Suppressor macrophage (primary cell): ENCODE data around the gene CDK4.

Experiments
- DNase-seq, 4 experiments: peaks; one replicate each; pipeline ENCODE4 v3.0.0-alpha.2; 2020 to 2022

Gene CDK4

DNA sequence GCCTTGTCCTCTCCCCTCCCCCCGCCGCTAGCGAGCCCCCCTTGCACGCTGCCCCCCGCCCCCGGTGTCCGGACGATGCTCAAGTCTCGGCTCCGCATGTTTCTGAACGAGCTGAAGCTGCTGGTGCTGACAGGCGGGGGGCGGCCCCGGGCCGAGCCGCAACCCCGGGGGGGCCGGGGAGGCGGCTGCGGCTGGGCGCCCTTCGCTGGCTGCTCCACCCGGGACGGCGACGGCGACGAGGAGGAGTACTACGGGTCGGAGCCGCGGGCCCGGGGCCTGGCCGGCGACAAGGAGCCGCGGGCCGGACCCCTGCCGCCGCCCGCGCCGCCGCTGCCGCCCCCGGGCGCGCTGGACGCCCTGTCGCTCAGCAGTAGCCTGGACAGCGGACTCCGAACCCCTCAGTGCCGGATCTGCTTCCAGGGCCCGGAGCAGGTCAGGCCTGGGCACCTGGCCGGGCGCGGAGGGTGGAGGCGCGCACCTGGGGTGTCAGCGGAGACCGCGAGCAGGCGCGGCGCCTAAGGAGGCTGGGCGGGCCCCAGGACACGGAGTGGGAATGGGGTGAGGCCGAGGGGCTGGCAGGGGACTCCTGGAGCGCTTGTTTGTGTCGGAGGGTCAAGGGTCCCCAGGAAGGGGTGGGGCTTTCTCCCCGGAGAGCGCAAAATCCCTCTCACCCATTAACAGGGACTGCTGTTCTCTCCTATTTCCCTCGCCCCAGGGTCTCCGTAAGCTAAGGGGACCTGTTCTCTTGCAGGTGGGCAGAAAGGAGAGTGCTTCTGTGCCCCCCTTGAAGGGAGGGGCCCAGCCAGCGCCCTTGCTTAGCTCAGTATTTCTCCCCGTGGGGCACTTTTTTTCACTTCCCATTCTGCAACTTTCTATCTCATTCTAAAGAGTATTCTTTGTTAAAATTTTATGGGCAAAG is 3.6 kb upstream of the CDK4 start:
- peak in 3 of 4 experiments; percentile 11 to 42 (median 30) for DNase-seq

DNA sequence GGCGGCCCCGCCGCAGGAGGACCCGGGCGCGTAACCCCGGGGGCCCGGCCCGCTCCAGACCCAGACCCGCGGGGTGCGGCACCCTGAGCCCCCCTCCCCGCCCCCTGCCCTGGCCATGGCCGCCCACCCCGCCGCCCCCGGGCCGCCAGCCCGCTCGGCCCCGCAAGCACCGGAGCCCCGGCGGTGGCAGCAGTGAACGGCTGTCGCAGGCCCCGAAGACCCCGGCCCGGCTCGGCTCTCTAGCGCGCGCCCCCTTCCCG is 3.0 kb upstream of the CDK4 start:
- no peak for DNase-seq

DNA sequence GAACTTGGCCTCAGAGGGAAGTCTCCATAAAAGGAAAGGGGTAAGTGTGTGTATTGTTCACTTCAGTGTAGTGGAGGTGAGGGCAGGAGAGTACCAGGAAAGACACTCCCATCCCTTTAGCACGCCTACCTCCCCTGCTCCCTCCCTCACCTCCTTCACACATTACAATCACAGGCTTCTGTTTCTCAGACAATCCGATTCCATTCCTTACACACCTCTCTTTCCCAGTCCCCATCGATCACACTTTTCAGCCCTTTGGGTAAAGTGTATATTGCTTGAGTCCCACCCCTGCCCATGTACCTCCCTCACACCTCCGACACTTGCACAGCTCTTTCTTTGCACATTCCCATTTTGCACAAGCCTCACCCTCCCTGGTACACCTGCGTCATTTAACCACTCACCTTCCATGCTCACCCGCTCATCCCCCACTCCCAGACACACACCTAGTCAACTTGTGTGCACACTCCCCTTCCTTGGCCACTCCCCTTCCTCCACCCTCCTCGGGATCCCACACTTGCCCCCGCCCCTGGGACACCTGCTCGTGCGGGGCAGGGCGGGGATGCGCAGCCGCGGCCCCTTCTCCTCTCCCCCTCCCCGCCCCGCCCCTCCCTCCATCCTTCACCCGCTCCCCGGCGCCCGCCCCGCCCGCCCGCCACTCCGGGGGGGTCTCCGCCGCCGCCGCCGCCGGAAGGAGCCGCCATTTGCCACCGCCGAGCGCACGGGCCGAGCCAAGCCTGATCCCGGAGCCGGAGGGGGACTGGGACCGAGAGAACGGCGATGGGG is 2.5 kb upstream of the CDK4 start, which contains the start of gene MARCHF9:
TSS of gene MARCHF9 (plus strand) at position 693 of the 783 bp plus-strand sequence. CDS start 426 bp downstream, outside the sequence.
- DNase-seq, result peak in 3 of 4 experiments; percentile 9 to 56 (median 41)

DNA sequence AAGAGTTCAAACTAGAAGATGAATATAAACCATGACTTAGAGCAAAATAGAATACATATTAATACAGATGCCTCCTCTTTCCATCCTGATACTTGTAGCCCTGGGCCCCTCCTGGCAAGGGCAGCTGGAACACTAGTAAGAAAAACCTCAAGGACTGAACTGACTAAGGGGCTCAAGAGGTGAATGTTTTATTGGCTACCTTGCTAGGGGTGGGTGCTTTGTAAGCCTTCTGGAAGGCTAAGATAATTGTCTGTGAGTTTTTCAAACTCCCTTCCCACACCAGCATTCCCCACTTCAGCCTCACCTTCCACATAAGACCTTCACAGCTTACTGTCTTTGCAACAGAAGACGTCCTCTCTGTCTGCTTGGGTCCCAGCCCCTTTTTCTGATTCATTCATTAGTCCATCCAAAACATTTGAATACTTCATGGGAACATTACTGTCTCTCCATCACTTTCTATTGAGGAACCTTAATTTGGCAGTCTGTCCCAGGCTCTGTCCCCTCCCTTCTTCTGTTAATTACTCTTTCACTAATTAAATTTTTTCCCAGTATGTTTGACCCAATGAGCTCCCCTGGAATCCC is 1.7 kb upstream of the CDK4 start:
- no peak for DNase-seq

DNA sequence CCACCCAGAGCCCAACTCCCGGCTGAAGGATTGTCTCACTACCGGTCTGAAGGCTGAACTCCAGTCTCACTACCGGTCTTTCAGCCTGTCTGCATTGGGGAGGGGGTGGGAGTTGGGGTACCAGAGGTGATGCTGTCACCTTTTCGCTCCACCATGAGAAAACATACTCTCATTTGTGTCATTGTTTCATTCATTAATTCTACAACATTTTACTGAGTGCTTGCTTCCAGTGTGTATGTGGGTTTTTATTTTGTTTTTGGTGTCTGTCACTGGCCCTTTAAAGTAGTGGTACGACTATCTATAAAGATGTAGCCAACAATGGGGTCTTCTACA is 524 bp upstream of the CDK4 start:
- DNase-seq, result no peak

DNA sequence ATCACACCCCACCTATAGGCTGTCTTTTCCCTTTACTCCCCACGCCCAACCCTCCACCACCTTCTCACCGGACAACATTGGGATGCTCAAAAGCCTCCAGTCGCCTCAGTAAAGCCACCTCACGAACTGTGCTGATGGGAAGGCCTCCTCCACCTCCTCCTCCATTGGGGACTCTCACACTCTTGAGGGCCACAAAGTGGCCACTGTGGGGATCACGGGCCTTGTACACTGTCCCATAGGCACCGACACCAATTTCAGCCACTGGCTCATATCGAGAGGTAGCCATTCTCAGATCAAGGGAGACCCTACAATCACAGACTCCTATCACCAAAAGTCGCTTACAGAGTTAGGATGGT is 700 bp downstream of the CDK4 start:
- DNase-seq, result peak in 1 of 4 experiments; percentile 7

DNA sequence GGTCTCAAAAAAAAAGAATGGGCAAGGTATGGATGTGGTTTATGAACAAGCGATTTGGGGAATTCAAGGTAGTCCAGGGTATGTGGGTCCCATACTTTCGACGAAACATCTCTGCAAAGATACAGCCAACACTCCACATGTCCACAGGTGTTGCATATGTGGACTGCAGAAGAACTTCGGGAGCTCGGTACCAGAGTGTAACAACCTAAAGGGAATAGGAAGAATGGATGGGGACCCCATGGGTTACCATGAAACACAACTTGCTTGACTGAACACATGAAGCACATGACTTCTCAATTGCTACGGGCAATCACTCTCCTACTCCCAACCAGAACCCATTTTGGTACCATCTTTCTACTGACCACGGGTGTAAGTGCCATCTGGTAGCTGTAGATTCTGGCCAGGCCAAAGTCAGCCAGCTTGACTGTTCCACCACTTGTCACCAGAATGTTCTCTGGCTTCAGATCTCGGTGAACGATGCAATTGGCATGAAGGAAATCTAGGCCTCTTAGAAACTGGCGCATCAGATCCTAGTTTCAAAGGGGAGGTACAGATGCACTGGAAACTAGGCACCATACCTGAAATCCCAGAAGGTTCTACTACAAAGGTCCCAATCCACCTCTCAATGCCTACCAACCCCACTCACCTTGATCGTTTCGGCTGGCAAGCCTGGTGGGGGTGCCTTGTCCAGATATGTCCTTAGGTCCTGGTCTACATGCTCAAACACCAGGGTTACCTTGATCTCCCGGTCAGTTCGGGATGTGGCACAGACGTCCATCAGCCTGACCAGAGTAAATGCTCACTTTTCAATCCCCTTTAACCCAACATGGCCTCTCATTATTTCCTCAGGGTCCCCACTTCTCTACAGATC is 1.3 kb downstream of the CDK4 start:
- no peak for DNase-seq

DNA sequence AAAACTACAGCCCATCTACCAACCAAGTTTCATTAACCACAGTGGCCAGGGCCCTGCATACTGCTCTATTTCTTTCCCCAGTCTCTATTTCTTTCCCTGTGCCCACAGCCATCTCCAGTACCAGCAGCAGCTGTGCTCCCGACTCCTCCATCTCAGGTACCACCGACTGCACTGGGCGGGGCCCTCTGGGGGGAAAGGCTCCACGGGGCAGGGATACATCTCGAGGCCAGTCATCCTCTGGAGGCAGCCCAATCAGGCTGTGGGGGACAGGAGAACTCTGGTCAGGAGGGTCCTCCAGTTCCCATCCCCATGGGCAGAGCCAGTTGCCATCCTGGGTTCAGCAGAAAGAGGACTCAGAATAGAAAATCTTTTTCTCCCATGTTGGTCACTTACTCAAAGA is 3.0 kb downstream of the CDK4 start:
- DNase-seq, result no peak

DNA sequence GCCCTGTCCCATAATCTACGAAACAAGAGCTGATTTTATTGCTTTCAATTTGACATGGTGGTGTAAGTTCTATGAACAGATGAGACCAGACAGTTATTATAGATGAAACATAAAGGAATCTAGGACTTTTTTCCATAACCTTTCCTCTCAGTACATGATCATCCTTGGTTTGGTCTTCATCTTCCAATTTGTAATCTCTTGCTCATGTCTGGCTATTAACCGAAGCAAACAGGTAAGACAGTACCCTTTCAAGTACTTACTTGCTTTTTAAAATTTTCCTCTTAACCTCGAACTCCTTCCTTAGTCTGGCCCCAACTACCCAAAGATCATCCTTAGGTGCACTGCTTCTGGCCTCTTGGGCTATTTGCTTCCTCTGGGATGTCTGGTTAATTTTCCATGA is 6.1 kb downstream of the CDK4 start:
- DNase-seq, result no peak

DNA sequence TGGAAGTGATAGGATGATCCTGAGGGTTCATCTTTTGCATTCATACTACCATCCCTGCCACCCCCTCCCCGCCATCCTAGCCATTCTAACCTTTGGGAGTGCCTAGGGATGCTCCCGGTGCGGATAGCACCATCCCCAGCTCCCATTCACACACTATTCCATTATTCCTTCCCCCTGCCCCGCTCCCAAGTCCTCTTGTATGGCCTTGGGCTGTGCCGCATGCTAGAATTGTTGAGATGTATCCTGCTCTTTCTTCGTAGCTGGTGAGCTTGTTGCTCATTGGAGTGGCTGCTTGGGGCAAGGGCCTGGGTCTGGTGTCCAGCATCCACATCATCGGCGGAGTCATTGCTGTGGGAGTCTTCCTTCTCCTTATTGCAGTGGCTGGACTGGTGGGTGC is 6.6 kb downstream of the CDK4 start:
- DNase-seq, result peak in 2 of 4 experiments; percentile 31 to 36

DNA sequence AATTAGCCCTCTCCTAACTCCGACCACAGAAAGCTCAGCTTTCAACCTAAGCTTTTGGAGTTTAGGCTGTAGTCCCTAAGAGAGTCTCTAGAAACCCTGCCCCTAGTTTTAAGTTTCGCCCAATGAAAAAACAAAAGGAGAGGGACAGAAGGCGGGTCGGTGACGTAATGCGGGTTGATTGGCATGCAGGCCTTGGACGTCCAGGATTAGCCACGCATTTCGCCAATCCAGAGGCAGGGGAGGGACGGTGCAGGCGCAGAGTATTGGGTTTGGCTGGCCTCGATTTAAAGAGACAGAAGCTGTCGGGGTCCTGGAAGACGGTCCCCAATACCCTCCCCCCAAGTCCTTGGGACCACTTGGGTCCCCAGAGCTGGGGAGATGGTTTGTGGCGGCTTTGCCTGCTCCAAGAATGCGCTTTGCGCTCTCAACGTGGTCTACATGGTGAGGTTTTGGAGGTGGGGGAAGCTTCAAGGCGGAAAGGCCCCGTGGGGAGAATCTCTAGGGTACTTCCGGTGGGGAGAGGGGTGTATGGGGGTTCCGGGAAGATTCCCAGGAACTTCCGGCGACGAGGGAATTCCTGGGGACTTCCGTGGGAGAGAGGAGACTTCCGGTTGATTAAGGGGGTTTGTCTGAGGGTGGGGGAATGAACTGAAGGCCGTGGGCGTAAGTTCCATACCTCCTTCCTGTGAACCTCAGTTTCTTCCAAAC is 7.2 kb downstream of the CDK4 start, which contains the start of gene TSPAN31:
TSS of gene TSPAN31 (plus strand) at position 263 of the 708 bp plus-strand sequence. CDS start at position 379, 116 bp downstream.
- DNase-seq, result peak; percentile 97 to 99 (median 98)

DNA sequence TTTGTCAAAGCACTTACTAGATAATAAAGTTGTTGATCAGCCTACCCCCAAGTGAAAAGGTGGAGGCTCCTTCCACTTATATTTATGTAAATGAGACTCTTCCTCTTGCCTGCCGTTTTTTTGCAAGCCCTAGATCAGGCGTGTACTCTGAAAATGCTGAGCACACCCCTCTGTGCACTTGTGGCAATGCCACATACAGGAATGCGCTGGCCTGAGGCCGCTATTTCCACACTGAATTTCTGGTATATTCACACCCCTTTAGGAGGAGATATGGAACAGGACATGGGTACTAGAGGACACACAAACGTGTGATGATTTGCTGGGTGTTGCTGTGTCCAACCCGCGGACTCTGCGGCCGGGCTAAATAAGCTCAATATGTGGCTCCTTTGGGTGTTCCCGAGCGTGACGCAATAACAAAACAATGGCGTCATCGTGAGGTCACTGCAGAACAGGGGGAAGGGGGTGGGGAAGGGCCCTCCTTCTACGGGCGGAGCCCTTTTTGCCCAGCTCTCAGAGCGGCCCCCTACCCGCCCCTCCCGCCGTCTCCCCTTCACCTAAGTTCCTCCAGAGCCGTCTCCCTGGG is 7.8 kb downstream of the CDK4 start:
- DNase-seq, result peak; percentile 88 to 90 (median 88)

DNA sequence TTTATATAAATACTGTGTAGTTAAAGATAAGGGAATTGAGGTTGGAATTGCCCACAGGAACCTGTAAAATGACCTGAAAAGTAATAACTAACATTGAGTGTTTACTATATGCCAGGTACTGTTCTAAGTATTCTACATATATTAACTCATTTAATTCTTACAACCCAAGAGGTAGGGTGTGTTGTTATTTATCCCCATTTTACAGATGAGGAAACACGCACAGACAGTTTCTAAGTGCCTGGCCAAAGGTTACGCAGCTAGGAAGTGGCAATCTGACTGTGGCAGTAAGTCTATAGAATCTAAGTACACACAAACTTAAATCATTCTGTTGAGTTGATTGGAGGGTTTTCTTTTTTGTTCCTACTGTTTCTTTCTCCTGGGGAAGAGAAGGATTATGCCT is 8.3 kb downstream of the CDK4 start:
- DNase-seq, result no peak

DNA sequence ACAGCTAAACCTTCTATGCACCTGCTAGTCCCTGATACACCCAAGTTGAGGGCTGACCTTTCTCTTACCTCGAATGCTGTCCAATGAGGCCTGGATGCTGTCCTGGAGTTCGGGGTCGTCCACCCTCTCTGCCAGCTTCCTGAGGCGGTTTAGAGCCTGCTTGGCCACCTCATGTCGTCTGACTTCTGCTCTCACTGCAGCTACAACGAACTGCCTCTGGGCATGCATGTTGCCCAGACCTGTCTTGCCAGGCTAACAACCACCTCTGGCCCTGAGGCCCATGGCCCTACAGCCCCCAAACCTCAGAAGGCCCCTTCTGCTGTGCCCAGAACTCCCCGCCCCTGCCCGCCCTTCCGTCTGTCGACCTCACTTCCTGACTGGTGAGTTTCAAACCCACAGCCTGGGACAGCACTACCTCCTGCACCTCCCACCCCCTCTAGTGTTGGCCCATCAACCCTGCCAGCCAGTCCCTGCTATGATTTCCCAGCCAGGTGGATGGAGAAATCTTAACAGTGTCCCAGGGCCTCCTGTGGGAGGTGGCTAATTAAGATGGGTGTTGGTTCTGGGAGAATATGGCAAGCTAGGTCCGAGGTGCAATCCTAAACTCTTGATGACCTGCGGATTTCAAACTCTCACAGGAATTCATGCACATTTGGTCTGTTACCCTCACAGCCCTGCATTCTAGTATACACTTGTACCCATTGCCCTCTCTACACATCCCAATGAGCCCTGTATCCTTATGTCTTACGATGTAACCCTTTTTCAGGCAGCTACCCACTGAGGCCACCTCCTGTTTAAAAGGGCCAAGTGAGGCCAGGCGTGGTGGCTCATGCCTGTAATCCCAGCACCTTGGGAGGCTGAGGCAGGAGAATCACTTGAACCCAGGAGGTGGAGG is 10.0 kb downstream of the CDK4 start:
- DNase-seq, result peak; percentile 38 to 71 (median 61)

DNA sequence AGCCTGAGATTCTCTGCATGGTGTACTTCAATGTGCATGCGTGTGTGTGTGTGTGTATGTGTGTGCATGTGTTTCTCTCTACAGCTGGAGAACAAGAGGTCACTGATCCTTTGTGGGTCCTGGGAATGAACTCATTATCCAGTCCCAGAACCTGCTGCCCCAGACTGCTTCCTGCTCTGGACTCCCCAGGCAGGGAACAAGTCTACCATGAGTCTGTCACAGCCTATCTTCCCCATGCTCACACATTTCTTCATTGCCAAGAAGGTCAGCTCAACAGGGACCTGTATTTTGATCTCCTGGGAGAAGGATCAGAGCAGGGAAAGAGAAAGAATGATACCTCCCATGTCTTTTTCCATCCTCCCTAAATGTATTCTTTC is 10.7 kb downstream of the CDK4 start:
- DNase-seq, result peak in 1 of 4 experiments; percentile 20

DNA sequence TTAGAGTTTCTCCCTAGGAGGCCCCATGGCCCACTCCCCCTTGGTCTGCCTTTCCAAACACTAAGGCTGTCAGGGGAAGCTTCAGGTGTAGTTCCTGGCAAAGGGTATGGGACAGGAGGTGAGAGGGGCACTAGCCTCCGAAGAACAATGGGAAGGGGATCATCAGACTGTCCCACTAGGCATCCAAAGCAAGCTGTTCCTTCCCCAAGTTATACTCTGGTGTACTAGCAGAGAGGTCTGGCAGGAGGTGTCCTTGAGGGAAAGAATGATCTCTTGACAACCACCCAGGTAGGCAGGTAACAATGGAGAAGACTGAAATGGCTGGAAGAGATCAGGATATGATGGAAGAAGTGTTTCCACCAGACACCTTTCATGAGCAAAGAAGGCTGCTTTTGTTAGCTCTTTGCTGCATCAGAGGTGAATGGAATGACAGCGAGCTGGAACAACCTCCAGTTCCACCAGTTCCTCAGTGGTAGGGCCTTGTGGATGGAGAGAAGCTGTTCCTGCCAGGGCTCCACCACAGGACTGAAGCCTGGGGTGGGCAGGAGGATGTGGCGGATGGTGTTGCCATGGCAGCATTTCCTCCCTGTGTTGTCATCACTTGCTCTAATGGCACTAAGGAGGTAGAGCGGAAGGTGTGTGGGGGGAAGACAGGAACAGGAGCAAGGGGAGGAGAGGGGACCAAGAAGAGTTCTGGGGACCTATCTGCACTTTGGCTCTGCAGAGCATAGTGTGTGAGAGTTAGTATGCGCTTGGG is 11.3 kb downstream of the CDK4 start:
- peak in 3 of 4 experiments; percentile 41 to 45 (median 41) for DNase-seq

DNA sequence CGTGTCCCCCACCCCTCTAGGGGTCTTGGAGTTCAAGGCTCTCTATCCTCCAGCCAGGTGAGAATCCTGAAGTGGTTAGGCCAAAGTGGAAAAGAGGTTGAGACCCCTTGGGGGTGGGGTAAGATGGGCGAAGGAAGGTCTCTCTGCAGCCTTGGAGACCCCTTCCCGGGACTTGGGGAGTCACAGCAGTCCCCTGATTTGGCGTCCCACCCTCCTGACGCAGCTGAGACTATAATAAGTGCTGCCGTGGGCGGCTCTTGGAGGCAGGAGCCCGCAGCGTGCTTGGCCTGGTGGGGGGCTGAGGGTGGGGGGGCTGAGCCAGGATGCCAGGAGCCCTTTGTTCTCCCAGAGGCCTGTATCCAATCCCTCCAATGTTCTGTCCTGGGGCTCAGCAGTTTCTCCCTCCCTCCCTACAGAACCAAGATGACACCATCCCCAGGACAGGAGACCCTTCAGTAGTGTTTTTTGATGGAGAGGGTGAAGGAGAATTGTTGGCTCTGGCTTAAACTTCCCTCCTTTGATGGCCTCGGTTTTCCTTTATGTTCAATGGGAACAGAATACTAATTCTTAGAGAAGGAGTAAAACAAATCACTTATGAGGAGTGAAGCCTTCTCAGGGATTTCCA is 12.1 kb downstream of the CDK4 start:
- DNase-seq, result no peak

DNA sequence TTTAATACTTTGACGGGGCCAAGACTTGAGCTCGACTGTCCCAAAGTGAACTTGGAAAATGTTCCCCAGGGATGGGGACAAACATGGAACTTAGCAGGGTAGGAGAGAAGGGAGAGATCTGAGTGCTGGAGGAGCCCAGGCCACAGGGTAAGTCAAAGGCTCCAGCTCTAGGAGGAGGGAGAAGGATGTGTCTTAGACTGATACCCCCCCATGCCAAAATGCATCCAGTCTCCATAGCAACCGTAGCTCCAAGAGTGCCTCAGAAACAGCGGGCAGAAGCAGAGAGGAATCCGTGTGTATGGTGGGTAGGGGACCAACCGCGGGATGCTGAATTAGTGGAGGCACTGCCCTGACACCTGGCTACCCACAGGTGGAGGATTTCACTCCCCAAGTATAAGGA is 12.7 kb downstream of the CDK4 start:
- DNase-seq, result no peak

DNA sequence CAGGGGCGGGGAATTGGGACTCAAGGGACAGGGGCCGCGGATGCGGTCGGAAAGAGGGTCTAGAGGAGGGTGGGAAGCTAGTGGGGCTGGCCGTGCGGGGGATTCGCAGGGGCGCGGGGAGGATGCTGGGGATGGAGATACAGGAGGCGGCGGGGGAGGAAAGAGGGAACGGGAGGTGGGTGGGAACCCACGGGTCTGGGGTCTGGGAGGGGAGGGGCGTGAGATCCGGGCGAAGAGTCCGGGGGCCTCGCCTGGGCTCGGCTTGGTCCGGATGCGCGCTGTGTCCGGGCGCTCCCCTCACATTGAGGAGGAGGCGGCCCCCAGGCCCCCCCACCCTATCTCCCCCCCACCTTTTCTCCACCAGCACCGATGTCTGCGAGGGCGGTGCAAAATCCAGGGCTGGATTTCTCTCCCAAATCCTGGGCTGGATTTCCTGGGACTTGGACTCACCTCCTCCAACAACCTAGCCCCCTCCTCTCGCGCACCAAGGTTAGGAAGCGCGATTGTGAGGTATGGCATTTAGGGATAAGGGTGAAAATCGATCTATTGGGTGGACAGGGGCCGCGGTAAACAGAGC is 13.4 kb downstream of the CDK4 start, which contains the start of gene AGAP2:
TSS of gene AGAP2 (minus strand) at position 82 of the 577 bp plus-strand sequence. CDS start 496 bp downstream, outside the sequence.
- DNase-seq, result no peak
